ENCODE data around the gene LDHB.
A peak's percentile ranks its signal among the peaks of the same experiment; 100 is the strongest.
"Not testable (repeated sequence)": the region's sequence is repeated elsewhere in the genome, so short reads cannot be mapped to it uniquely, and the experiment has no call there.

The LDHB gene

DNA sequence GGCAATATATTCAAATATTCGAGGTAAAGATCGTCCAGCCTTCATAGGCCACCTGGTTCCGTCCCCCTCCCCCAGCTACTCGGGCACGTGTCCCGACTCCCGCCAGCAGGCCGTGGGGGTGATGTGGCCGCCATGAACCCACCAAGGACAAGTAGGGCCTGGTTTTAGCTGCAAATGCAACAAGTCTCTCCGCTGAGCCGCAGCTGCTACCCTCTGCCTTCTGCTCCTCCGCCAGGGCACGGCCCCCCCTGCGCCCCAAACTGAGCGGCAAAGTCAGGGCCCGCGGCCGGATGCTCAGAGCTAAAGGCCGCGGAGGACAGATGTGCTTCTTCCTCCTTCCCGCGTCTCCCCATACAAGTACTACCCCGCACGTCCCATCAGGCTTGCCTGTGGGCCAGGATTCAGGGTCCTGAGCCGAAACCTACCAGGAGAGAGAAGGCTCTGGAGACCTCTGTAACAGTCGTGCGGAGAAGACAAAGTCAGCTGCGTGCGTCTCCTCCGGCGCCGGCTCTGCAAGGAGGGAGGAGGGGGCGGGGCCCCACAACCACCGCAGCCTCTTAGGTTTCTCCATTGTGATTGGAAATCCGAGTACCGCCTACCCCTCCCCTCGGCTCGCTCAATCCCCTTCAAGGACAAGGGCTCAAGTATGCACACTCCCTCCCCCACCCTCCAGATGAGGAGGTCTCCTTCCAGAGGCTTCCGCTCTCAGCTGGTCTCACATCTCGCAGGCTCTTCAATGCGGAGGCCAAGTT is at the start of gene LDHB:
TSS of gene LDHB (minus strand) at position 517 of the 752 bp plus-strand sequence. CDS start 3,171 bp downstream, outside the sequence.
- peak; percentile 91 for DNase-seq

DNA sequence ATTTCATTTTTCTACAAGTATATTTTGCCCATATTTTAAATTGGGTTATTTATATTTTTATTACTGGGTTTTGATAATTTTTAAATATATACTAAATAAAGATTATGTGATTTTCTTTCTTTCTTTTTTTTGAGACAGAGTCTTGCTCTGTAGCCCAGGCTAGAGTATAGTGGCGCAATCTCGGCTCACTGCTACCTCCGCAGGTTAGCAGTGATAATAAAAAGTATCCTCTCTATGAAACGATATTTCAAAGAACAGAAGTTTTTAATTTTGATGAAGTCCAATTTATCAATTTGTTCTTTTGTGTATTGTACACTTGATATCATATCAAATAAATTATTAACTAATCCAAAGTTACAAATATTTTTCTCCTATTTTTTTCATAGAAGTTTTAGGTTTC is 47.2 kb upstream of the LDHB start:
- no peak for DNase-seq

DNA sequence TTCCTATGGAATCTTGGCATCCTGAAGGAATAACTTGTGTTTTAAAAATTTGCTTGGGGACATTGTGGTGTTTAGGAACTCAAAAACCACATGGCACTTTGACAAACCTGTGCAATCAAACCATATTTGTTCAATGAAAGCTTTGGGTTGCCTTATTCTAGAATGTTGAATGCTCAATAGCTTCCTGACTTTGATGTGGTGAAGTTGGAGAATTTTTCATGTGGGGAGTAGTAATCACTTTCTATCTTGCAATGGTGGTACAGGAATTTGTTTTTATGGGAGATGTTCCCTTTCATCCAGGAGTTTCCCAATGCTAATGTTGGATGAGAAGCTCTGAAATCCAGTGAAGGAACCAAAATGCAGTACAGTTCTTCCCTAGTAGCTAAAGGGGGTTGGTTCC is 42.2 kb upstream of the LDHB start:
- DNase-seq: no peak

DNA sequence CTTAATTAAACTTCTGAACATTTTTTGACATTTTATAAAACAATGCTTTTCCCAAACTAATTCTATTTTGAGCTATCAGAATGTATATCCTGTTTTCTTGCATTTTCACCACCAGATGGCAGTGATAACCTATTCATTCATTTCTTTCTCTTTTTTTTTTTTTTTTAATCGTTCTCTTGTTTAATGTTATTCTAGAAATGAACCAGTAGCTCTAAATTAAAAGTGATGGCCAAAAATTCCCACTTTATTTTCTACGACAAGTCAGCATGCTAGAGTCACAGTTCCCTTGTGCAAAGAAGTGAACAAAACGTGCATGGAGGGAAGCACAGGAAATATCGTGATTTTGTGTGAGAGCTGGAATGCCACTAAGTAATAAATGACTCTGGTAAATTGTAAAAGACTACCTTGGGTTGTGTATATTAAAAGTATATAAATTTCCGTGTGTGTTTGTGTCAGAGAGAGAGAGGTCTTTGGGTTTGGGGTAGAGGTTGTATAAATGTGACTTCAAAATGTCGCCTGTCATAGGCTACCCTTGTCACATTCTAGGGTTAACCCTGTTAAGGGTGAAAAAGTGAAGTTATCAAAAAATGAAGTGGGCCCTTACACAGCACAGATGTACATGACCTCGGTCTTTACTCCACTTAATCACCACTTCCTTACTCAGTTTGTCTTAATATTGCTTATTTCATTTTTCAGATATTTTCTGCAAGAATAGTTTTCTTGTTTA is 40.4 kb upstream of the LDHB start:
- peak; percentile 27 for DNase-seq

DNA sequence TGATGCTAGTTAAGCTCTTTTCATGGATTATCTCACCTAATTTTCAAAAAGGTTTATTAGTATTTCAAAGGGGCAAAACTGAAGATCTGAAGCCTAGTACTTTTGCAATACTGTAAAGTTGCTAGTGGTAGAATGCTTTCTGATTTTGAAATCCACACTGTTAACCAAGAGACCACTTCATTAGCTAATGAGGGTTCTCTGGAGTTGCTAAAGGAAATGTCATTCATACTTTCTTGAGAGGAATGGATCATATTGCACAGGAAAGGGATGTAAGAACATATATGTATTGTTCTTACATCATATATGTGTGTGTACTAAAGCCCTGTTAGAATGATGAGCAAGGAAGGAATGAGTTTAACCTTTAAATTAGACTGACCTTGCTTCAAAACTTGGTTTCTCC is 39.0 kb upstream of the LDHB start:
- no peak for DNase-seq

DNA sequence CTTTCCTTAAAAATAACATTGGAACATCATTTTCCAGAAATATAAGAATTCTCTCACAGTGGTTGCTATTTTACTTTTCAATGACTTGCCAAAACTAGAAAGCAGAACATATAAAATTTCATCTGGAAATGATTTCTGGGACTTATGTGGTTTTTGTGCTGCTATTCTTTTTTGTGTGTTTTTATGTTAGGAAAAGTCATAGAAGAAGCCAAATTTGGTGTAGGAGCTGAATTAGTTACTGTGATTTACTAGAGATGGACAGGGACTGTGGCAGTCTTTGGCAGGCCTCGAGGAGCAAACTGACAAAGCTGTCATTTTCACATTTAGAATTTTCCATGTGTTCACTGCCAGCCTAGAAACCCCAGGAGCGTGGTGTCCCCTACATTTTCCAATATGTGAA is 38.3 kb upstream of the LDHB start:
- no peak for DNase-seq

DNA sequence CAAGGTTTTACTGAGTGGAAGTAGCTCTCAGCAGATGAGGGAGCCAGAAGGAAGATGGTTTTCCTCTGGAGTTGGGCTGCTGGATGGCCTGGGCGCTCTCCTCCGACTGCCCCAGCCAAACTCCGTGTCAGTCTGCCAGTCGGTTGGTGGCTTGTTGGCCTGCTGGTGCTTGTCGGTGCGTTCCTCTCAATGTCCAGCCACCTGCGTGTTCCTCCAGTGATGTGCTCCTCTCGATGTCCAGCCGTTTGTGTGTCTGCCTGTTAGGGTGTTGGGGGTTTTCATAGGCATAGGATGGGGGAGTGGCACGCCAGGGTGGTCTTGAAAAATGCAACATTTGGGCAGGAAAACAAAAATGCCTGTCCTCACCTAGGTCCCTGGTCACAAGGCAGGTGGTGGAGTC is 37.0 kb upstream of the LDHB start:
- DNase-seq: no peak

DNA sequence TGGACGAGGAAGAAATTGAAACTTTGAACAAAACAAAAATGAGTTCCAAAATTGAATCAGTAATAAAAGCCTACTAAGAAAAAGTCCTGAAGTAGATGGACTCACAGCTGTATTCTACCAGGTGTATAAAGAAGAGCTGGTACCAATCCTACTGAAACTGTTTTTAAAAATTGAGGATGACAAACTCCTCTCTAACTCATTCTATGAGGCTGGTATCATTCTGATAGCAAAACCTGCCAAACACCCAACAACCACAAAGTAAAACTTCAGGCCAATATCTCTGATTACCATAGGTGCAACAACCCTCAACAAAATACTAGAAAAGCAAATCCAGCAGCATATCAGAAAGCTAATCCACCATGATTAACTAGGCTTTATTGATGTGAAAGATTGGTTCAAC is 33.9 kb upstream of the LDHB start:
- DNase-seq: no peak

DNA sequence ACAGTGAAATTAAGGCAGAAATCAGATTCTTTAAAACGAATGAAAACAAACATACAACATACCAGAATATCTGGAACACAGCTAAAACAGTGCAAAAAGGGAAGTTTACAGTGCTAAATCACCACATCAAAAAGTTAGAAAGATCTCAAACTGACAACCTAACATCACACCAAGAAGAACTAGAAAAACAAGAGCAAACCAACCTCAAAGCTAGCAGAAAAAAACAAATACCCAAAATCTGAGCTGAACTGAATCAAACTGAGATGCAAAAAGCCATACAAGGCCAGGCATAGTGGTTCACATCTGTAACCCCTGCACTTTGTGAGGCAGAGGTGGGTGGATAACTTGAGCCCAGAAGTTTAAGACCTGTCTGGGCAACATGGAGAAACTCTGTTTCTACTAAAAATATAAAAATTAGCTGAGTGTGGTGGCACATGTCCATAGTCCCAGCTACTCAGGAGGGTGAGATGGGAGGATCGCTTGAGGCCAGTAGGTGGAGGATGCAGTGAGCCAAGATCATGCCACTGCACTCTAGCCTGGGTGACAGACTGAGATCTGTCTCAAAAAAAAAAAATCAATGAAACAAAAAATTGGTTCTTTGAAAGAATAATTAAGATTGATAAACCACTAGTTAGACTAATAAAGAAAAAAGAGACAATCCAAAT is 33.2 kb upstream of the LDHB start:
- DNase-seq: no peak

DNA sequence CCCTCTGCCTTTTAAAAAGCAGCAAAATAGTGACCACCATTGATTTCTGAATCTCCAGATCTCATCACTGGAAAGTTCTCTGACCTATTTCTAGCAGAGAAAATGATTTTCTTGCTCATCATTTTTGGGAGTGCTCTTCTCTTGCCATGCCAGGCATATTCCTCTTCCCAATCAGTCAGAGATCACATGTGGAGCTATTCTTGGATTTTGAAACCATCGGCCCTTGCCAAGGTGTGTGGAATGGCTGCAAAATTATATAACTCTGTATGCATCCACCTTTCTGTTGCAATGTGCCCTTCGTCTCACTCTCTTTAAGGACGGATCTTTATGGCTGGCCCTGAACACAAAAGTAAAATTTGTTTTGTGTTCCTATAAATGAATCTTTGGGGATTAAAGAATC is 25.5 kb upstream of the LDHB start:
- DNase-seq: no peak

DNA sequence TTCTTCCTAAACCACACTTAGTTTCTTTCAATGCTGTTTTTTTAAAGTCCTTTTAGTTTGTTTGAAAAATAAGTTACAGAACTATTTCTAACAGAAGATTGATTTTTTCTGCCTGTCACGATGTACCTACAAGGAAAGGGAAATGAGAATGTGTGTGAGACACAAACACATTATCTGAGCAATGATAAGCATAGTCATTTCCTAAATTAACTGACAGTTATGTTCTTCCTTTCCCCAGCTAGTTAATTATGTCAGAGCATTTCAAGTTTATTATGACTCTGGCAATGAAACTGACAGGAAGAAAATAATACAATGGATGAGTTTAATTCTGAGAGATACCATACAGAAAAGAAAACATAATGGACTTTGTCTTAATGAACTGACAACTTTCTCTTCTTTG is 21.3 kb upstream of the LDHB start:
- no peak for DNase-seq

DNA sequence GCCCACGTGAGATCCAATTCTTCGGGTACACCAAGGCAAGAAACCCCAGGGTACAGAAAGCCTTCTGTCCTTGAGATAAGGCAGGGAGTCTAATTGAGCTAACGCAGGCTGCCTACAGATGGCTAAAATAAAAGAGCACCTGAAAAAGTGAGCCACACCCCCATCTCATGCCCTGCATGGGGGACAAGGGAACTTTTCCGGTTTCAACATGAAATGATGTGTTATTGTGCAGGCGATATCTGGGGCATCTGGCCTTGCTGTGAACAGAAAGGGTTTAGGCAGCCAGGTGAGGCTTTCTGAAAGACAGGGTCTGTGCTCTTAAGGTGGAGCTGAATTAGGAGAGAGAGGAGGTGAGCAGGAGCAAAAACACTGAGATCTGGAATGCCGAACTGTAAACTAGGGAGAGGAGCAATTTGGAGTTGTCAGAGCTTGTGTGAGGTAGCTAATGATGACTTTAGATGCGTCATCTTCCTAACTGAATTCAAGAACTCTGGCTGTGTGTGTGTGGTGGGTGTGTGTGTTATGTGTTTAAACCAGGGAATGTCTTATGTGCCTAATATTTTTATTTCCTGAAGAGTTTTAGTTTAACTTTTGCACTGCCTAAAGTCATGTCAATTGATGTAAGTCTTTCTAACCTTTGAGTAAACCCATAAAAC is 20.1 kb upstream of the LDHB start:
- DNase-seq: no peak

DNA sequence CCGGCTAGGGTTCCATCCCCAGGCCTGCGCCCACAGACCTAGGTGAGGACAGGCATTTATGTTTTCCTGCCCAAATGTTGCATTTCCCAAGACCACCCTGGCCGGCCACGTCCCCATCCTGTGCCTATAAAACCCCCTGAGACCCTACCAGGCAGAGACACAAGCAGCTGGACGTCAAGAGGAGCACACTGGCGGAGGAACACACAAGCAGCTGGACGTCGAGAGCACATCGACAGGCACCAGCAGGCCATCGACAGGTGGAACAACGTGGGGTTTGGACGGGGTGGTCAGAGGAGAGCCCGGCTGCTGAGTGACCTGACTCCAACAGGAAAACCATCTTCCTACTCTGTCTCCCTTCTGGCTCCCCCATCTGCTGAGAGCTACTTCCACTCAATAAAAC is 19.6 kb upstream of the LDHB start:
- DNase-seq: no peak

DNA sequence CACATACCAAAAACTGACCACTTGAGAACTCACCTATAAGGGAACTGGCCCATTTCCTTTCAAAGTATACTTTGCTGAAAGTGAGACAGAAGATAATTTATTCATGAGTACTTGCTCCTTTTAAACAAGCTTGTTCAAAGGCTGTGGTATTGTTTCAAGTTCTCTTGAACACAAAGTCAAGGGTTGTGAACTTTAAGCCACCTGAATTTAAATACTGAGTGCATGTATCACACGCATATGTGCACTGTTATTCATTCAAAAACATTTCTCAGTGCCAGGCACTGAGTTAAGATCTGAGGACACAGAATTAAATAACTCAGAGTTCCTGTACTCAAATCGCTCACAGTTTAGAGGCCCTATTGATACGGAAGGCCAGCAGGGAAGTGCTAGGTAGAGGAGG is 19.1 kb upstream of the LDHB start:
- no peak for DNase-seq

DNA sequence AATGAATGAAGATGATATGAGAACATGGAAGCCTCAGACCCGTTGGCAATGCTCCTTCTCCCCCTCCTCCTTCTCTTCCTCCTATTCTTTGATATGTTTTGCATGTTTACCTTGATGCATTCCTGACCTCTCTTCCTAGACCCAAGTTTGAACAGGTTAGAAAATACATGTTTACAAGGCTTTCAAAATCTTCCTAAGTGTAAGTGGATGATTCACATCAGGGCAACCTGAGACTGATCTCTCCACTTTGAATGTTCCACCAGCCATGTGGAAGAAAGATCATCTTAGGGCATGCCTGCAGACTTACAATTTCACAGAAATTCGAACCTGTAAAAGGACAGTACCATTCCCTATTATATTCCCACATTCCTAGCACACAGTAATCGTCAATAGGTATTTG is 18.0 kb upstream of the LDHB start:
- no peak for DNase-seq

DNA sequence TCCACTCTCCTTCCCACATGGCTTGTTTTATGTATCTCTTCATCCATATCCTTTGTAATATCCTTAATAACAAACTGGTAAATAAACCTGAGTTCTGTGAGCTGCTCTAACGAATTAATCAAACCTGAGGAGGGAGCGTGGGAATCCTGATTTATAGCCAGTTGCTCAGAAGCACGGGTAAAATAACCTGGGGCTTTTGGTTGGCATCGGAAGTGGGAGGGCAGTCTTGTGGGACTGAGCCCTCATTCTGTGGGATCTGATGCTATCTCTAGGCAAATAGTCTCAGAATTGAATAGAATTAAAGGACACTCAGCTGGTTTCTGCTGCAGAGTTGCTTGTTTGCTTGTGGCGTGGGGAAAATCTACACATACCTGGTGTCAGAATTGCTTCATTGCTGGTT is 17.5 kb upstream of the LDHB start:
- no peak for DNase-seq

DNA sequence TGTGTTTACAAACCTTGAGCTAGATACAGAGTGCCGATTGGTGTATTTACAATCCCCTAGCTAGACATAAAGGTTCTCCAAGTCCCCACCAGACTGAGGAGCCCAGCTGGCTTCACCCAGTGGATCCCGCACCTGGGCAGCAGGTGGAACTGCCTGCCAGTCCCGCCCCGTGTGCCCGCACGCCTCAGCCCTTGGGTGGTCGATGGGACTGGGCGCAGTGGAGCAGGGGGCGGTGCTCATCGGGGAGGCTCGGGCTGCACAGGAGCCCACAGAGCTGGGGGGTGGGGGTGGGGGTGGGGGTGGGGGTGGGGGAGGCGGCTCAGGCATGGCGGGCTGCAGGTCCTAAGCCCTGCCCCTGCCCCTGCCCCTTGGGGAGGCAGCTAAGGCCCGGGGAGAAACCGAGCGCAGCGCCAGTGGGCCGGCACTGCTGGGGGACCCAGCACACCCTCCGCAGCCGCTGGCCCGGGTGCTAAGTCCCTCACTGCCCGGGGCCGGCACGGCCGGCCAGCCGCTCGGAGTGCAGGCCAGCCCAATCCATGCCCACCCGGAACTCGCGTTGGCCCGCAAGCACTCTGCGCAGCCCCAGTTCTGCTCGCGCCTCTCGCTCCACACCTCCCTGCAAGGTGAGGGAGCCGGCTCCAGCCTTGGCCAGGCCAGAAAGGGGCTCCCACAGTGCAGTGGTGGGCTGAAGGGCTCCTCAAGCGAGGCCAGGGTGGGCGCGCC is 16.3 kb upstream of the LDHB start:
- not testable (repeated sequence) for DNase-seq

DNA sequence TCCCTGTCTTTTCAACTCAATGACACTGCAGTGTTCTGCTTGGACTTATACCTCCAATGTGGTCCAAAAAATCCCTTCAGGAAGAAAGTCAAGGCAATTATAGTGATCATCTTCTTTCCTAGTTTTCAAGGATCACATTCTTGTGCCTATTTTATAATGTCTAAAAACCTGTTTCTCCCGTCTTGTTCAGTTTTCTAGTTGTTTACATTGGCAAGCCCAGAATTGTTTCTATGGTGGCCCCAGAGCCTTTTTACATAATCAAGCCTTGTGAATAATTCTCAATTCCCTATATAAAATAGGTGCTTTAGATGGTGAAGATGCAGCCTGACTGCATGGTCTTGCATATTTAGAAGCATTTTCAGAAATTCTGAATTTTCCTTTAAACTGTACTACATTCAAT is 14.5 kb upstream of the LDHB start:
- DNase-seq: no peak

DNA sequence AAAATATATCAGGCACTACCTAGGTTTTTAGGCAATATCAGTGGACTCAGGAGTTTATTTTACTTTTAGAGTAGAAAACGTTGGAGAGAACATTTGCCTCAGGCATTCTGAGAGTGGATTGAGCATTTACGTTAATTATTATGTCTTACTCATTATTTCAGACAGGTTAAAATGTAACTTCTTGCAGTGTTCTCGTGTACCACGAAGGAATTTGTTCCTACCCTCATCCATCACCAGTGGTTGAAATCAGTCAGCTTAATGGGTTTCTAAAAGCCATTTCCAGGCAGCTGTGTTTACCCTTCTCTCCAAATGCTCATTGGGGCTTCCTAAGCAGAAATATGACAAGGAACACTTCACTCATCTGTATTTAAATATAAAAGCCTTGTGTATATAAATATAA is 9.1 kb upstream of the LDHB start:
- DNase-seq: peak; percentile 40

DNA sequence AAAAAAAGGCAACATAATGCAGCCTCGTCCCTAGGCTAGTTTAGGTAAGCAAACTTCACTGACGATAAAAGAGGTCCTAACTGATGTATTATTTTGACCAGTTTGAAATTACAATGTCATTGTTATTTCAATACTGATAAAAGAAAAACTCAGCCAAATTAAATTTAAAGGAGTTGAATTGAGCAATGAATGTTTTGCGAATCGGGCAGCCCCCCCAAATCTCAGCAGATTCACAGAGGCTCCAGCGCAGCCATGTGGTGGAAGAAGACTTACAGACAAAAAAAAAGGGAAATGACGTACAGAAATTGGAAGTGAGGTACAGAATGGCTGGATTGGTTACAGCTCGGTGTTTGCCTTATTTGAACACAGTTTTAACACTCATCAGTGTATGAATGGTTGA is 8.2 kb upstream of the LDHB start:
- DNase-seq: no peak

DNA sequence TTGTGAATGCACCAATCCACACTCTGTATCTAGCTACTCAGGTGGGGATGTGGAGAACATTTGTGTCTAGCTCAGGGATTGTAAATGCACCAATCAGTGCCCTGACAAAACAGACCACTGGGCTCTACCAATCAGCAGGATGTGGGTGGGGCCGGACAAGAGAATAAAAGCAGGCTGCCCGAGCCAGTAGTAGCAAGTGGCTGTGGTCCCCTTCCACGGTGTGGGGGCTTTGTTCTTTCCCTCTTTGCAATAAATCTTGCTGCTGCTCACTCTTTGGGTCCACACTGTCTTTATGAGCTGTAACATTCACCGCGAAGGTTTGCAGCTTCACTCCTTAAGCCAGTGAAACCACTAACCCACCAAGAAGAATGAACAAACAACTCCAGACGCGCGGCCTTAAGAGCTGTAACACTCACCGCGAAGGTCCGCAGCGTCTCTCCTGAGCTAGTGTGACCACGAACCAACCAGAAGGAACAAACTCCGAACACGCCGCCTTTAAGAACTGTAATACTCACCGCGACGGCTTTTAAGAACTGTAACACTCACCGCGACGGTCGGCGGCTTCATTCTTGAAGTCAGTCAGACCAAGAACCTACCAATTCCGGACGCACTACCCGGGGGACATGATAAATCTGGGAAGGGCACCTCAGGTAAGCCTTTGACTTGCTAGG is 4.6 kb upstream of the LDHB start:
- no peak for DNase-seq

DNA sequence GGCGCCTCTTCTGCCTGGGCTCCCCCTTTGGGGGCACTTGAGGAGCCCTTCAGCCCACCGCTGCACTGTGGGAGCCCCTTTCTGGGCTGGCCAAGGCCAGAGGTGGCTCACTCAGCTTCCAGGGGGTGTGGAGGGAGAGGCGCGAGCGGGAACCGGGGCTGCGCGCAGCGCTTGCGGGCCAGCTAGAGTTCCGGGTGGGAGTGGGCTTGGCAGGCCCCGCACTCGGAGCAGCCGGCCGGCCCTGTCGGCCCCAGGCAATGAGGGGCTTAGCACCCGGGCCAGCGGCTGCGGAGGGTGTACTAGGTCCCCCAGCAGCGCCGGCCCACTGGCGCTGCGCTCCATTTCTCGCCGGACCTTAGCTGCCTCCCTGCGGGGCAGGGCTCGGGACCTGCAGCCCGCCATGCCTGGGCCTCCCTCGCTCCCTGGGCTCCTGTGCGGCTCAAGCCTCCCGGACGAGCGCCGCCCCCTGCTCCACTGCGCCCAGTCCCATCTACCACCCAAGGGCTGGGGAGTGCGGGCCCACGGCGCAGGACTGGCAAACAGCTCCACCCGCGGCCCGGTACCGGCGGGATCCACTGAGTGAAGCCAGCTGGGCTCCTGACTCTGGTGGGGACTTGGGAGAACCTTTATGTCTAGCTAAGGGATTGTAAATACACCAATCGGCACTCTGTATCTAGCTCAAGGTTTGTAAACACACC is 3.9 kb upstream of the LDHB start:
- DNase-seq: not testable (repeated sequence)
